Measurements from ENCODE around the gene GPR132.

GPR132 gene

GRCh38 chr14:105061428-105062047, 3.7 kb downstream of the GPR132 start:
- no peak for DNase-seq (ENCODE audit: low read depth in 2 of 2)

- DNase-seq (ENCODE audit: low read depth in 2 of 2), result no peak
Observed at GRCh38 chr14:105060751-105061427, 4.3 kb downstream of the GPR132 start.

- DNase-seq (ENCODE audit: low read depth in 2 of 2), result no peak
Observed at GRCh38 chr14:105059925-105060565, 5.2 kb downstream of the GPR132 start.

- no peak for DNase-seq (ENCODE audit: low read depth in 2 of 2)
Observed at GRCh38 chr14:105059035-105059924, 6.0 kb downstream of the GPR132 start.

GRCh38 chr14:105058521-105059034, 6.7 kb downstream of the GPR132 start:
- DNase-seq (ENCODE audit: low read depth in 2 of 2), result no peak

- DNase-seq (ENCODE audit: low read depth in 2 of 2), result no peak
Observed at GRCh38 chr14:105056303-105056831, 8.9 kb downstream of the GPR132 start.

- no peak for DNase-seq (ENCODE audit: low read depth in 2 of 2)
Observed at GRCh38 chr14:105055736-105056302, 9.4 kb downstream of the GPR132 start.

GRCh38 chr14:105055334-105055733, 9.9 kb downstream of the GPR132 start:
- no peak for DNase-seq (ENCODE audit: low read depth in 2 of 2)

GRCh38 chr14:105053996-105054395, 11.2 kb downstream of the GPR132 start:
- no peak for DNase-seq (ENCODE audit: low read depth in 2 of 2)

GRCh38 chr14:105053421-105053820, 11.8 kb downstream of the GPR132 start:
- no peak for DNase-seq (ENCODE audit: low read depth in 2 of 2)

- no peak for DNase-seq (ENCODE audit: low read depth in 2 of 2)
Observed at GRCh38 chr14:105052110-105052458, 13.1 kb downstream of the GPR132 start.

- no peak for DNase-seq (ENCODE audit: low read depth in 2 of 2)
Observed at GRCh38 chr14:105051182-105052109, 13.8 kb downstream of the GPR132 start.

- DNase-seq (ENCODE audit: low read depth in 2 of 2), result no peak
Observed at GRCh38 chr14:105050551-105050897, 14.7 kb downstream of the GPR132 start.

- no peak for DNase-seq (ENCODE audit: low read depth in 2 of 2)
Observed at GRCh38 chr14:105049753-105050550, 15.3 kb downstream of the GPR132 start.

GRCh38 chr14:105047283-105048016, 17.8 kb downstream of the GPR132 start:
- DNase-seq (ENCODE audit: low read depth in 2 of 2), result no peak

- DNase-seq (ENCODE audit: low read depth in 2 of 2), result no peak
Observed at GRCh38 chr14:105046891-105047282, 18.3 kb downstream of the GPR132 start.

- peak; percentile 85 to 93 for DNase-seq (ENCODE audit: low read depth in 2 of 2)
Observed at GRCh38 chr14:105045710-105046326, 19.4 kb downstream of the GPR132 start.

- DNase-seq (ENCODE audit: low read depth in 2 of 2), result no peak
Observed at GRCh38 chr14:105043641-105044040, 21.6 kb downstream of the GPR132 start.
